Measurements from ENCODE around the gene SELENOS. TPM values are rescaled to one million over a fixed set of nuclear protein-coding genes. Genes with fewer than 3 reads are reported as not detected.
A peak's percentile ranks its signal among the peaks of the same experiment; 100 is the strongest.

Gene SELENOS
- polyA plus RNA-seq (2014; cell fraction: cytosol; rRNA removed): 102 and 112 TPM in 2 replicates
- 59.7 and 105 TPM in 2 replicates for polyA plus RNA-seq (2014; cell fraction: nucleus; rRNA removed)

- peak; percentile 84 for DNase-seq (ENCODE audit: low spot score)
These were observed at the start of gene SELENOS for GRCh38 chr15:101277038-101277822. Gene SELENOS (minus strand): TSS chr15:101277485. CDS start chr15:101277417, 68 bp downstream.

- DNase-seq (ENCODE audit: low spot score): no peak
These were observed 49.3 kb upstream of the SELENOS start for GRCh38 chr15:101326462-101327146.

- DNase-seq (ENCODE audit: low spot score): no peak
These were observed 48.7 kb upstream of the SELENOS start for GRCh38 chr15:101326026-101326315.

GRCh38 chr15:101325263-101326025 lies 48.2 kb upstream of the SELENOS start:
- no peak for DNase-seq (ENCODE audit: low spot score)

- no peak for DNase-seq (ENCODE audit: low spot score)
These were observed 47.4 kb upstream of the SELENOS start for GRCh38 chr15:101324524-101325177.

GRCh38 chr15:101323793-101324523 lies 46.7 kb upstream of the SELENOS start:
- DNase-seq (ENCODE audit: low spot score): no peak

- DNase-seq (ENCODE audit: low spot score): no peak
These were observed 45.7 kb upstream of the SELENOS start for GRCh38 chr15:101322854-101323477.

GRCh38 chr15:101322016-101322695 lies 44.9 kb upstream of the SELENOS start:
- no peak for DNase-seq (ENCODE audit: low spot score)

GRCh38 chr15:101320501-101321052 lies 43.3 kb upstream of the SELENOS start:
- DNase-seq (ENCODE audit: low spot score): no peak

- DNase-seq (ENCODE audit: low spot score): no peak
These were observed 41.6 kb upstream of the SELENOS start for GRCh38 chr15:101318839-101319238.

- DNase-seq (ENCODE audit: low spot score): no peak
These were observed 41.0 kb upstream of the SELENOS start for GRCh38 chr15:101318147-101318819.

GRCh38 chr15:101317336-101317872 lies 40.1 kb upstream of the SELENOS start:
- no peak for DNase-seq (ENCODE audit: low spot score)

GRCh38 chr15:101316529-101316928 lies 39.2 kb upstream of the SELENOS start:
- no peak for DNase-seq (ENCODE audit: low spot score)

- DNase-seq (ENCODE audit: low spot score): no peak
These were observed 38.5 kb upstream of the SELENOS start for GRCh38 chr15:101315736-101316135.

- DNase-seq (ENCODE audit: low spot score): no peak
These were observed 37.2 kb upstream of the SELENOS start for GRCh38 chr15:101314336-101315125.

GRCh38 chr15:101313041-101313761 lies 35.9 kb upstream of the SELENOS start:
- no peak for DNase-seq (ENCODE audit: low spot score)

GRCh38 chr15:101310508-101310907 lies 33.2 kb upstream of the SELENOS start:
- no peak for DNase-seq (ENCODE audit: low spot score)

Measured in SK-N-DZ (cell line).